Urinary bladder (tissue), 4 donors: ENCODE data around the gene IRF9. TPM values are rescaled to one million over a fixed set of nuclear protein-coding genes. Genes with fewer than 3 reads are reported as not detected.

Experiments
- DNase-seq: peaks from one replicate; pipeline ENCODE4 v3.0.0-alpha.2; 2015; ENCODE audit errors: extremely low spot score
- H3K27ac ChIP-seq: one replicate; pipeline ENCODE4 v1.5.1; 2013; ENCODE audit warnings: low read depth, mild to moderate bottlenecking, moderate library complexity
- H3K36me3 ChIP-seq: one replicate; pipeline ENCODE4 v1.6.1; 2013; ENCODE audit warnings: mild to moderate bottlenecking, moderate library complexity; ENCODE audit not compliant: insufficient read depth
- H3K4me1 ChIP-seq: one replicate; pipeline ENCODE4 v1.6.1; 2013; ENCODE audit warnings: mild to moderate bottlenecking, moderate library complexity; ENCODE audit not compliant: insufficient read depth
- H3K4me3 ChIP-seq: one replicate; pipeline ENCODE4 v1.5.1; 2013; ENCODE audit warnings: low read depth, low read length
- WGBS: extraction: QIAGEN DNeasy Blood & Tissue Kit; methylation state at CpG from one replicate; pipeline ENCODE4 v1.1.7; 2013; 5-methylcytosine and 5-hydroxymethylcytosine counted together
- polyA plus RNA-seq: library from polyadenylated mRNA; stranded (reverse); fragments of 200-250 nt; gene quantifications from one replicate; pipeline ENCODE4 v1.2.3, GENCODE V29; 2013
- small RNA-seq: library from RNA; depleted of rRNA; stranded (forward); fragments of <200 nt; gene quantifications from one replicate; pipeline ENCODE3, GENCODE V24; 2014
- total RNA-seq: library from RNA; depleted of rRNA; stranded (reverse); fragments of >200 nt; gene quantifications from one replicate; pipeline ENCODE4 v1.2.3, GENCODE V29; 2014
- donor health status: healthy with polysubstance abuse.
- donor health status: healthy.

The IRF9 gene
- total and polyA plus RNA-seq, 2 donors, result 56.8 to 106 TPM

DNA sequence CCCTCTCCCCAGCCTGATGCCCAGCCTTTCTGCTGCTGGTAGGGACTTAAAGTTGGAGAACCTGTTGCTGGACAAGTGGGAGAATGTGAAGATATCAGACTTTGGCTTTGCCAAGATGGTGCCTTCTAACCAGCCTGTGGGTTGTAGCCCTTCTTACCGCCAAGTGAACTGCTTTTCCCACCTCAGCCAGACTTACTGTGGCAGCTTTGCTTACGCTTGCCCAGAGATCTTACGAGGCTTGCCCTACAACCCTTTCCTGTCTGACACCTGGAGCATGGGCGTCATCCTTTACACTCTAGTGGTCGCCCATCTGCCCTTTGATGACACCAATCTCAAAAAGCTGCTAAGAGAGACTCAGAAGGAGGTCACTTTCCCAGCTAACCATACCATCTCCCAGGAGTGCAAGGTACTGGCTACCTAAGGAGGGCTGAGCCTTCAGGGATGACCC is 46.1 kb downstream of the IRF9 start:
- H3K36me3 ChIP-seq, result no peaks in the 10 kb centered on the region
- 95% methylated on average over 5 of the region's 5 CpGs for WGBS

DNA sequence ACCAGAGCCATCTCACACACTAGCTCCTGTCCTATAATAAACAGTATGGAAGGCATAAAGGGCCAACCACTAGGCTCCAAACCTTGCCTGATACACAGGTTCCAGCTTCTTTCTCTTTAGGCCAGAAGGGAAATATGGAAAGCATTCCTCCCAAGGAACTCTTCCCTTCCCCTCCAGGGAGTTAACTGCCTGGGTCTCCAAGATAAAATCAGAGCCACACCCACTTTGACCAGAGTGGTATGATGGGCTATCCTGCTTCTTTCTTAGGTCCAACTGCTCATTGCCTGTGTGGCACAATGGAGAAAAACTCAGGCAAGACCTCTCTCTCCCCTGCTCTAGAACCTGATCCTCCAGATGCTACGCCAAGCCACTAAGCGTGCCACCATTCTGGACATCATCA is 46.6 kb downstream of the IRF9 start:
- WGBS, result over 99% methylated on average over 2 of the region's 2 CpGs
- H3K36me3 ChIP-seq, result no peaks in the 10 kb centered on the region

More for the DNA sequence above, 46.1 kb downstream of the IRF9 start:
- Histone ChIP-seq H3K27ac (no peak overlapping the region), H3K4me3 (no peak overlapping the region), H3K4me1 (no peaks in the 10 kb centered on the region)
- no peak for DNase-seq

DNA sequence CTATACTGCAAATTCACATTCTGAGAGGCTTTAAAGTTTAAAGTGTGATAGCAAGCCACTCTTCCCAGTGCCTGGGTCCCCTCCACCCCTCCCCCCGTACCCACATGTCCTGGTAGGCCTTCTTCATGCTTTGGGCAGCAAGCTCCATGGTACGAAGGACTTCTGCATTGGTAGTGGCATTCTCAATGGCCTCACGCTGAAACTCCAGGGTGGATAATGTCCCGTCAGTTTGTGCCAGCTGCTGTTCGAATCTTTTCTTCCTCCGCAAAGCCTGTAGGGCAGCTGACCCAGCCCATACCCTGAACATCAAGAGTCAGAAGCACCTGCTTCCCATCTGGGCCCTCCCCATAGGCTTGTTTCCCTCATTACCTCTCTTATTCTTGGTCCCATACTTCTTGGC is 50.2 kb downstream of the IRF9 start:
- no peak for DNase-seq
- H3K4me3 ChIP-seq, result no peak overlapping the region
- no peak overlapping the region for H3K27ac ChIP-seq
- no peaks in the 10 kb centered on the region for H3K4me1 ChIP-seq
- 93% methylated on average over 6 of the region's 6 CpGs for WGBS
- no peaks in the 10 kb centered on the region for H3K36me3 ChIP-seq

More for the DNA sequence above, 46.6 kb downstream of the IRF9 start:
- DNase-seq, result no peak
- Histone ChIP-seq H3K27ac (no peak overlapping the region), H3K4me1 (no peaks in the 10 kb centered on the region), H3K4me3 (no peak overlapping the region)

DNA sequence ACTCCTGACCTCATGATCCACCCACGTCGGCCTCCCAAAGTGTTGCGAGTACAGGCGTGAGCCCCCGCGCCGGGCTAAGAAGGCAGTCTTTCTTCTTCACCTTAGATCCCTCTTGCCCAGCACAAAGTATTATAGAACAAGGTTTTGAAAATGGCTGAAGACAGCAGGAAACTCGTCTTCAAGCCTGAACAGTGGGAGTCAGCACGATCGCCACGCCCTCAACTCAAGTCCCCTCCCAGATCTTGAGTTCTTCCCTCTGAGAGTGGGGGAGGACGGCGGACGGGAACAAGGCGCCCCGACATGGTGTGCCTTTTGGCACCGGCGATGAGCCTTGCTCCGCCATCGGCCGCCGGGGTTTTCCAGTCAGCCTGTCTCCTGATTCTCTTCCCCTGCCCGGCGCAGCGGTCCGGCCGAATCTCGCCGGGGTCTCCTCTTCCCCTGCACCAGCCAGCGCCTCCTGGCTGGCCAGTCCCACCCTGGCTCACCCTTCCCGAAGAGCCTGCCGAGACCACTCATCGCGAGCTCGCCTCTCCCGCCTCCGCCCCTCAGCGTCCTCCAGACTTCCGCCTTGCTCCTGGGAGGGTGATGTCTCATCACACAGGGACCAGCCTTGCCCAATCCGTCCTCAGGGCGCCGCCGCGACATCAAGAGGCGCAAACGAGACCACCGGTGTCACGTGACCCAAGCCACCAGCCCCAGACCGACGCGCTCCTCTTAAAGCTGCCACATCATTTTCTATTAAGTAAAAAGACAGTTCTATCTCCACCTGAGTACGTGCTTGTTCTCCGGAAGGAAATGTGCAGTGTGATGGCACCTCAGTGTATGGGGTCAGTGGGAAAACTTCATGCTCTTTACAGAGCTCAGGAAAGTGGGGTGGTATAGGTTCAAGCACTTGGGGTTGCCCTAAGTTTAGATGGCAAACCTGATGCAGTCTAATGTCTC is 52.1 kb downstream of the IRF9 start, which contains the start of gene CHMP4A:
CHMP4A (minus strand) TSS at position 565 of the 942 bp plus-strand sequence; CDS start at position 516, 49 bp downstream.
- peak within 1 kb of the TSS; percentile 97 for H3K27ac ChIP-seq
- under 1% methylated on average over 53 of the region's 53 CpGs for WGBS
- DNase-seq, result peak; percentile 95
- peak within 1 kb of the TSS; percentile 62 for H3K4me3 ChIP-seq
- no peaks in the 10 kb centered on the region for H3K4me1 ChIP-seq
- no peaks in the 10 kb centered on the region for H3K36me3 ChIP-seq

DNA sequence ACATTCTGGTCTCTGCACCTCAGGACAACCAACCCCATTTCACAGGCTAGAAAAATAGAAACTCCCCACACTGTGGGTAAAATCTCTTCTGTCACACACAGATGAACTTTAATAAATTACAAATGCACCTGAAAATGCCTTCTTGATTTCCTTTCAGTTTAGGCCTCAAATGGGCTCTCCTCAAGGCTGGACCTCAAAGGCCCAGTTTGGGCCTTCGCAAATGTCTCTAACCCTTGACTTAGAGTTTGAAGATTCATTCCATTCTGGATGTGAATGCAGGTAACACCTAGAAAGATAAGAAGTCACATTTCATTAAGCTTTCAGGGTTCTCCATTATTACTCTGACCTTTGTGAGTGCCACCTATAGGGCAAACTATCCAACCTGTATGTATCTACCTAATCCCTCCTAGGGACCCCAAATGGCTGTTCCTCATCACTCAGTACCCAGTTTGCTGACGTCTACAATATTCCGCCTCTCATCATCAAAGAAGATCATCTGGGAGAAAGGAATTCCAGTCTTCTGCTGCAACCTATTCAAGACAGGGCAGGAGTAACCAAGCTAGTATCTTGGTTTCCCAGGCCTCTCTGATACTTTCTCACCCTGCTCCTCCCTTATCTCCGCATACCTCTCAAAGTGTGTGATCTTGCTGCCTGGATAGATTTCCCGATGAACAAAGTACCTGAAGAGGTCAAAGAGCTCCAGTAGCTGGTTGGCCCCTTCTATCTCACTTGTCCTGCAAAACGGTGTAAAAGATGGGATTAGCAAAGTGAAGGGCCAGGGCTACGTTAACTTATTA is 53.0 kb downstream of the IRF9 start:
- Histone ChIP-seq H3K4me3 (no peak overlapping the region), H3K27ac (peak overlapping the region; percentile 42), H3K36me3 (no peaks in the 10 kb centered on the region), H3K4me1 (no peaks in the 10 kb centered on the region)
- no peak for DNase-seq
- WGBS, result 90% methylated on average over 7 of the region's 7 CpGs

DNA sequence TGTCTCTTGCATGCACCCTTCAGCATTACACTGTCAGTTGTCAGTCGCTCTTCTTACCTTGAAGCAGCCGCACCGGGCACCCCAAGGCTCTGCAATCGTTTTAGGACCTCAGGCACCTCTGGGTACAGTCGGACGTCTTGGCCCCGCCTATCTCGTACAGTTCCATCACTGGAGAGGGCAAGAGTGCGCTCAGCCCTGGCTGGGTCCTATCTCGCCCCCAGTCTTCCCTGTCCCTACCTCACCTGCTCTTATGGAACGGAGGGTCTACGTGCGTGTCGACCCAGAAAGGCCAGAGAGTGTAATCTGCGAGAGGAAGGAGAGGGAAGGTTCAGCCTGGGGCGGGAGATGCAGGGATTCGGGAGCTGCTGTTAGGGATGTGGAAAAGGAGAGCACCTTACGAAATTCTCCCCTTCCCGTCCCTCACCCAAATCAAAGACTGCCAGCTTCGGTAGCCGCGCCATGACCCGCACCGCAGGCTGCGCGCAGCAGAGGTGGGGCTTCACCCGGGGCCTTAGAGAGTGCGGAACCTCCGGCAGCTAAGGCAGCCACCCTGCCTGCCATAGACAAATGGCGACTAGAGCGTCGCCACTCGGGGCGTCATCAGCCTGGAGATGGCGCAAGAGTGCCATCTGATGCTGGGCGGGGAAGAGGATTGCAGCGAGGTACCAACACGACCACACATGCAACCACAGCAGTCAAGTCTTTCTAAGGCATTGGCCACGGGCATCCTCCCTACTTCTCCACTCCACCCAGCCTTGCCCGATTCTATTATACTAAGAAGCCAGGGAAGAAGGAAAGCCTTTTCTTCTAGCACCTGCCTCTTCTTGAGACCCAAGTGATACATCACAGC is 54.7 kb downstream of the IRF9 start, which contains the start of gene MDP1:
MDP1 (minus strand) TSS at position 572 of the 850 bp plus-strand sequence; CDS start at position 461, 111 bp downstream.
- peak; percentile 56 for DNase-seq
- H3K4me1 ChIP-seq, result no peaks in the 10 kb centered on the region
- peak within 1 kb of the TSS; percentile 70 for H3K4me3 ChIP-seq
- no peaks in the 10 kb centered on the region for H3K36me3 ChIP-seq
- H3K27ac ChIP-seq, result peak within 1 kb of the TSS; percentile 87
- WGBS, result under 1% methylated on average over 40 of the region's 40 CpGs

Small RNAs within 50 kb of the gene (small RNA-seq; reads per million reads assigned to genes)
- gene AL136295.4 (not detected), gene CHMP4A (not detected), gene IPO4 (not detected), gene IRF9 (not detected), gene MDP1 (not detected), gene RNA5SP383 (0.09 reads per million)

Other genes with a start within 250 kb of the IRF9 start
Only the 30 nearest of the 32 such genes appear.
- 9.7 TPM for gene DHRS4L2, start 172.3 kb upstream of the IRF9 start, total RNA-seq
- 30.7 TPM for gene DHRS4L2, start 172.3 kb upstream of the IRF9 start, polyA plus RNA-seq
- gene CARMIL3, start 109.3 kb upstream of the IRF9 start, total RNA-seq, result 1.5 TPM
- gene CARMIL3, start 109.3 kb upstream of the IRF9 start, polyA plus RNA-seq, result 0.33 TPM
- 0.58 TPM for gene CPNE6, start 89.7 kb upstream of the IRF9 start, total RNA-seq
- gene CPNE6, start 89.7 kb upstream of the IRF9 start, polyA plus RNA-seq, result 1.9 TPM
- 5.3 TPM for gene PCK2, start 67.0 kb upstream of the IRF9 start, total RNA-seq
- 23.7 TPM for gene PCK2, start 67.0 kb upstream of the IRF9 start, polyA plus RNA-seq
- gene DCAF11, start 46.5 kb upstream of the IRF9 start, total RNA-seq, result 34.0 TPM
- 52.5 TPM for gene DCAF11, start 46.5 kb upstream of the IRF9 start, polyA plus RNA-seq
- gene NRL, start 46.3 kb upstream of the IRF9 start, total RNA-seq, result 0.85 TPM
- 2.9 TPM for gene NRL, start 46.3 kb upstream of the IRF9 start, polyA plus RNA-seq
- 4.2 TPM for gene FITM1, start 30.6 kb upstream of the IRF9 start, total RNA-seq
- 0.81 TPM for gene FITM1, start 30.6 kb upstream of the IRF9 start, polyA plus RNA-seq
- 78.0 TPM for gene PSME1, start 25.1 kb upstream of the IRF9 start, total RNA-seq
- 214 TPM for gene PSME1, start 25.1 kb upstream of the IRF9 start, polyA plus RNA-seq
- gene EMC9, start 19.7 kb upstream of the IRF9 start, total RNA-seq, result 5.0 TPM
- 24.4 TPM for gene EMC9, start 19.7 kb upstream of the IRF9 start, polyA plus RNA-seq
- 67.9 TPM for gene PSME2, start 14.7 kb upstream of the IRF9 start, total RNA-seq
- gene PSME2, start 14.7 kb upstream of the IRF9 start, polyA plus RNA-seq, result 97.7 TPM
- 30.8 TPM for gene RNF31, start 13.8 kb upstream of the IRF9 start, total RNA-seq
- gene RNF31, start 13.8 kb upstream of the IRF9 start, polyA plus RNA-seq, result 45.8 TPM
- gene REC8, start 10.8 kb downstream of the IRF9 start, total RNA-seq, result 5.8 TPM
- 8.5 TPM for gene REC8, start 10.8 kb downstream of the IRF9 start, polyA plus RNA-seq
- 9.8 TPM for gene IPO4, start 27.6 kb downstream of the IRF9 start, total RNA-seq
- gene IPO4, start 27.6 kb downstream of the IRF9 start, polyA plus RNA-seq, result 24.3 TPM
- 30.4 TPM for gene TM9SF1, start 34.2 kb downstream of the IRF9 start, total RNA-seq
- gene TM9SF1, start 34.2 kb downstream of the IRF9 start, polyA plus RNA-seq, result 48.1 TPM
- 0.26 TPM for gene TSSK4, start 44.4 kb downstream of the IRF9 start, total RNA-seq
- 0.11 TPM for gene TSSK4, start 44.4 kb downstream of the IRF9 start, polyA plus RNA-seq
- 22.5 TPM for gene CHMP4A, start 52.2 kb downstream of the IRF9 start, total RNA-seq
- 111 TPM for gene CHMP4A, start 52.2 kb downstream of the IRF9 start, polyA plus RNA-seq
- gene MDP1, start 54.8 kb downstream of the IRF9 start, total RNA-seq, result 15.1 TPM
- 29.1 TPM for gene MDP1, start 54.8 kb downstream of the IRF9 start, polyA plus RNA-seq
- gene NEDD8, start 71.1 kb downstream of the IRF9 start, total RNA-seq, result 73.8 TPM
- 220 TPM for gene NEDD8, start 71.1 kb downstream of the IRF9 start, polyA plus RNA-seq
- gene GMPR2, start 71.7 kb downstream of the IRF9 start, total RNA-seq, result 44.9 TPM
- 63.1 TPM for gene GMPR2, start 71.7 kb downstream of the IRF9 start, polyA plus RNA-seq
- 35.1 TPM for gene TINF2, start 81.4 kb downstream of the IRF9 start, total RNA-seq
- gene TINF2, start 81.4 kb downstream of the IRF9 start, polyA plus RNA-seq, result 68.7 TPM
- gene TGM1, start 101.9 kb downstream of the IRF9 start, total RNA-seq, result 1.2 TPM
- gene TGM1, start 101.9 kb downstream of the IRF9 start, polyA plus RNA-seq, result 0.65 TPM
- 9.5 TPM for gene RABGGTA, start 110.3 kb downstream of the IRF9 start, total RNA-seq
- 23.4 TPM for gene RABGGTA, start 110.3 kb downstream of the IRF9 start, polyA plus RNA-seq
- 10.4 TPM for gene DHRS1, start 138.5 kb downstream of the IRF9 start, total RNA-seq
- 33.4 TPM for gene DHRS1, start 138.5 kb downstream of the IRF9 start, polyA plus RNA-seq
- gene NOP9, start 138.6 kb downstream of the IRF9 start, total RNA-seq, result 12.8 TPM
- 18.0 TPM for gene NOP9, start 138.6 kb downstream of the IRF9 start, polyA plus RNA-seq
- 7.3 TPM for gene CIDEB, start 146.7 kb downstream of the IRF9 start, total RNA-seq
- gene CIDEB, start 146.7 kb downstream of the IRF9 start, polyA plus RNA-seq, result 12.8 TPM
- gene LTB4R2, start 148.9 kb downstream of the IRF9 start, total RNA-seq, result 4.0 TPM
- gene LTB4R2, start 148.9 kb downstream of the IRF9 start, polyA plus RNA-seq, result 2.8 TPM
- 2.3 TPM for gene LTB4R, start 150.2 kb downstream of the IRF9 start, total RNA-seq
- 6.0 TPM for gene LTB4R, start 150.2 kb downstream of the IRF9 start, polyA plus RNA-seq
- gene ADCY4, start 173.8 kb downstream of the IRF9 start, total RNA-seq, result 12.6 TPM
- gene ADCY4, start 173.8 kb downstream of the IRF9 start, polyA plus RNA-seq, result 28.7 TPM
- gene RIPK3, start 178.7 kb downstream of the IRF9 start, total RNA-seq, result 4.4 TPM
- gene RIPK3, start 178.7 kb downstream of the IRF9 start, polyA plus RNA-seq, result 7.8 TPM
- 41.8 TPM for gene NFATC4, start 206.9 kb downstream of the IRF9 start, total RNA-seq
- 136 TPM for gene NFATC4, start 206.9 kb downstream of the IRF9 start, polyA plus RNA-seq